HepG2 (cell line): ENCODE measurements around the gene ZNF586. TPM values are rescaled to one million over a fixed set of nuclear protein-coding genes. Genes with fewer than 3 reads are reported as not detected.

Source experiments
- FOXO1 ChIP-seq: sonication (generic); formaldehyde crosslinking; IDR thresholded peaks from 2 replicates; pipeline ENCODE4 v1.4.0; 2020; ENCODE audit warnings: missing genetic modification reagents
- MAFF ChIP-seq: IDR thresholded peaks from 2 replicates; pipeline ENCODE4 v1.6.1; 2011; ENCODE audit warnings: low read depth, low read length, improper control_type of control experiment
- MAFK ChIP-seq, 2 experiments: IDR thresholded peaks in 1 of 2; conservative IDR thresholded peaks in 1 of 2; 2 replicates each; pipeline ENCODE4 v1.6.1; 2011; ENCODE audit warnings: improper control_type of control experiment in 2 of 2, low read length in 2 of 2
- PTBP1 ChIP-seq: fragments of 200-400 bp; formaldehyde crosslinking; IDR thresholded peaks from 2 replicates; pipeline ENCODE4 v1.6.1; 2018; ENCODE audit warnings: low read length, low read depth; ENCODE audit not compliant: poor library complexity, severe bottlenecking
- SUZ12 ChIP-seq: fragments of 150-350 bp; IDR thresholded peaks from 2 replicates; pipeline ENCODE4 v1.6.1; 2014; ENCODE audit warnings: low read depth, low read length
- ZBTB3 ChIP-seq: sonication (generic); formaldehyde crosslinking; IDR thresholded peaks from 2 replicates; pipeline ENCODE4 v1.4.0; 2020; ENCODE audit warnings: low read depth, mild to moderate bottlenecking, moderate library complexity, missing genetic modification reagents, borderline replicate concordance
- ZBTB38 ChIP-seq: sonication (generic); formaldehyde crosslinking; IDR thresholded peaks from 2 replicates; pipeline ENCODE4 v1.5.1; 2020; ENCODE audit warnings: mild to moderate bottlenecking, missing genetic modification reagents
- ZC3H13 ChIP-seq: sonication (generic); formaldehyde crosslinking; IDR thresholded peaks from 2 replicates; pipeline ENCODE4 v1.8.1; 2023; ENCODE audit warnings: mild to moderate bottlenecking, missing genetic modification reagents, moderate library complexity
- ZEB1 ChIP-seq: IDR thresholded peaks from 2 replicates; pipeline ENCODE4 v1.6.1; 2012; ENCODE audit warnings: mild to moderate bottlenecking, low read depth, inconsistent platforms; ENCODE audit not compliant: insufficient replicate concordance
- ZFP82 ChIP-seq: sonication (generic); formaldehyde crosslinking; IDR thresholded peaks from 2 replicates; pipeline ENCODE4 v1.5.1; 2020; ENCODE audit warnings: mild to moderate bottlenecking, missing genetic modification reagents, borderline replicate concordance
- ZNF124 ChIP-seq: sonication (generic); formaldehyde crosslinking; IDR thresholded peaks from 2 replicates; pipeline ENCODE4 v1.4.0; 2020; ENCODE audit warnings: missing genetic modification reagents
- ZNF24 ChIP-seq: fragments of 450-650 bp; IDR thresholded peaks from 2 replicates; pipeline ENCODE4 v1.6.1; 2017; ENCODE audit warnings: antibody characterized with exemption, mild to moderate bottlenecking
- ZNF883 ChIP-seq: sonication (generic); formaldehyde crosslinking; IDR thresholded peaks from 2 replicates; pipeline ENCODE4 v1.5.1; 2020; ENCODE audit warnings: mild to moderate bottlenecking, missing genetic modification reagents; ENCODE audit errors: not compliant biosample characterization
- polyA plus RNA-seq, 8 experiments: library from polyadenylated mRNA; depleted of rRNA in 3 of 8; stranded (reverse) in 7 of 8; unstranded in 1 of 8; fragments of >200 nt; fragmentation: Illumina TruSeq in 4 of 8; extraction: Trizol in 4 of 8; gene quantifications; 2 replicates each; pipeline versions ENCODE4 v1.2.1 to v1.2.3, GENCODE V29; 2011 to 2016; ENCODE audit warnings: low read depth in 4 of 8, missing spikeins in 1 of 8, mixed read lengths in 1 of 8; ENCODE audit not compliant: insufficient read depth in 1 of 8
- total RNA-seq, 5 experiments: library from RNA; depleted of rRNA; stranded (reverse); fragments of >200 nt; fragmentation: Illumina TruSeq; extraction: Trizol; gene quantifications; 2 replicates each; pipeline ENCODE4 v1.2.3, GENCODE V29; 2016; ENCODE audit warnings: low read depth in 1 of 5
- TF ChIP-seq, protein P1 (sequence below): sonication (generic); formaldehyde crosslinking; IDR thresholded peaks from 2 replicates; pipeline ENCODE4 v1.5.0; 2020; ENCODE audit warnings: missing genetic modification reagents
- TF ChIP-seq, protein P2 (sequence below): sonication (generic); formaldehyde crosslinking; IDR thresholded peaks from 2 replicates; pipeline ENCODE4 v1.8.1; 2023; ENCODE audit warnings: mild to moderate bottlenecking, missing genetic modification reagents
- TF ChIP-seq, protein P3 (sequence below): IDR thresholded peaks from 2 replicates; pipeline ENCODE4 v1.6.1; 2016; ENCODE audit warnings: mild to moderate bottlenecking
- TF ChIP-seq, protein P4 (sequence below): sonication (generic); formaldehyde crosslinking; IDR thresholded peaks from 2 replicates; pipeline ENCODE4 v1.4.0; 2020; ENCODE audit warnings: missing genetic modification reagents, mild to moderate bottlenecking, borderline replicate concordance
- TF ChIP-seq, protein P5 (sequence below): sonication (generic); formaldehyde crosslinking; IDR thresholded peaks from 2 replicates; pipeline ENCODE4 v1.5.0; 2020; ENCODE audit warnings: mild to moderate bottlenecking, missing genetic modification reagents

The ZNF586 gene
- total and polyA plus RNA-seq, 2 of the 13 experiments (the other 11 are each of a cell fraction or from before 2014, with no cell fraction given) = 0.50 to 3.4 TPM

DNA sequence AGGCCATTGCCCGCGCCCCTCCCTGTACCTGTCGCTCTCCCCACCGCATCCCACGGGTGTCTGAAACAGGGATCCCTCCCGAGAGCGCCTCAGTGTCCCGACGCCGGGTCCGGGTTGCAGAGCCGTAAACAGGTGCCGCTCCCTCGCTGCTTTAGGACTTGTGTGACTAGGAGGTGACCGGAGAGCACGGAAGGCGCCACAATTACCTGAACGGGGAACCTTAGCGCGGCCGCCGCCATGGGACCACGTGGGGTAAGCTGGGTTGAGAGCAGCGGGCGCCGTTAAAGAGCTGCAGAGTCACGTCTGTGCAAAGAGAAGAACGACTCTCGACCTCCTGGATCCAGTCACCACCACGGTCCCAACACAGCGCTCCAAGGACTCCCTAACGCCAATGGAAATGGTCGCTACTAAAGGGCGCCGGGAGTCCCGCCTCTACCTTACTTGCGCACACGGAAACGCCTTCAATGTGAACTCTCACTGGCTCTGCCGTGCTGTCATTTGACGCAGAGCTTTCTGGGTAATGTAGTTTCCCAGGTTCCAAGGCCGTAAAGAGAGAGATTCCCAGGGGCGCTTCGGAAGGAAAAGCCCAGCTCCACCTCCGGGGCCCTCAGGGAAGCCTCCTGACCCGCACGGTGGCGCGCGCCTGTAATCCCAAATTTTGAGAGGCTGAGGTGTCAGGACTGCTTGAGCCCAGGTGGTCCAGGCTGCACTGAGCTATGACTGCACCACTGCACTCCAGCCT lies 45.2 kb downstream of the ZNF586 start, which contains the start of gene ZNF552 (continued):
- TF ChIP-seq ZNF124 (no peak; the same call in 1 of the 2 replicates), ZEB1 (peak; percentile 59), MAFF (no peak), ZNF883 (no peak), ZBTB38 (CRISPR knock-in tag) (no peak), MAFK (conservative IDR thresholded peaks at IDR 0.05 in 1 of 2, IDR thresholded peaks at IDR 0.05 in 1 of 2; ENCODE audit: low read length in 2 of 2) (no peak), ZC3H13 (CRISPR knock-in tag) (no peak), ZNF24 (no peak), PTBP1 (no peak), ZBTB3 (no peak), FOXO1 (CRISPR knock-in tag) (no peak), ZFP82 (CRISPR knock-in tag) (no peak), SUZ12 (peak; percentile 81)
- TF ChIP-seq, protein P1, sequence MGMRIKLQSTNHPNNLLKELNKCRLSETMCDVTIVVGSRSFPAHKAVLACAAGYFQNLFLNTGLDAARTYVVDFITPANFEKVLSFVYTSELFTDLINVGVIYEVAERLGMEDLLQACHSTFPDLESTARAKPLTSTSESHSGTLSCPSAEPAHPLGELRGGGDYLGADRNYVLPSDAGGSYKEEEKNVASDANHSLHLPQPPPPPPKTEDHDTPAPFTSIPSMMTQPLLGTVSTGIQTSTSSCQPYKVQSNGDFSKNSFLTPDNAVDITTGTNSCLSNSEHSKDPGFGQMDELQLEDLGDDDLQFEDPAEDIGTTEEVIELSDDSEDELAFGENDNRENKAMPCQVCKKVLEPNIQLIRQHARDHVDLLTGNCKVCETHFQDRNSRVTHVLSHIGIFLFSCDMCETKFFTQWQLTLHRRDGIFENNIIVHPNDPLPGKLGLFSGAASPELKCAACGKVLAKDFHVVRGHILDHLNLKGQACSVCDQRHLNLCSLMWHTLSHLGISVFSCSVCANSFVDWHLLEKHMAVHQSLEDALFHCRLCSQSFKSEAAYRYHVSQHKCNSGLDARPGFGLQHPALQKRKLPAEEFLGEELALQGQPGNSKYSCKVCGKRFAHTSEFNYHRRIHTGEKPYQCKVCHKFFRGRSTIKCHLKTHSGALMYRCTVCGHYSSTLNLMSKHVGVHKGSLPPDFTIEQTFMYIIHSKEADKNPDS (CRISPR knock-in tag) = 0 out of 2 replicates have a peak, but pooled peaks have one; percentile 71
- TF ChIP-seq, protein P2, sequence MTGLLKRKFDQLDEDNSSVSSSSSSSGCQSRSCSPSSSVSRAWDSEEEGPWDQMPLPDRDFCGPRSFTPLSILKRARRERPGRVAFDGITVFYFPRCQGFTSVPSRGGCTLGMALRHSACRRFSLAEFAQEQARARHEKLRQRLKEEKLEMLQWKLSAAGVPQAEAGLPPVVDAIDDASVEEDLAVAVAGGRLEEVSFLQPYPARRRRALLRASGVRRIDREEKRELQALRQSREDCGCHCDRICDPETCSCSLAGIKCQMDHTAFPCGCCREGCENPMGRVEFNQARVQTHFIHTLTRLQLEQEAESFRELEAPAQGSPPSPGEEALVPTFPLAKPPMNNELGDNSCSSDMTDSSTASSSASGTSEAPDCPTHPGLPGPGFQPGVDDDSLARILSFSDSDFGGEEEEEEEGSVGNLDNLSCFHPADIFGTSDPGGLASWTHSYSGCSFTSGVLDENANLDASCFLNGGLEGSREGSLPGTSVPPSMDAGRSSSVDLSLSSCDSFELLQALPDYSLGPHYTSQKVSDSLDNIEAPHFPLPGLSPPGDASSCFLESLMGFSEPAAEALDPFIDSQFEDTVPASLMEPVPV = peak; percentile 61; the same call in 1 of the 2 replicates
- TF ChIP-seq, protein P3, sequence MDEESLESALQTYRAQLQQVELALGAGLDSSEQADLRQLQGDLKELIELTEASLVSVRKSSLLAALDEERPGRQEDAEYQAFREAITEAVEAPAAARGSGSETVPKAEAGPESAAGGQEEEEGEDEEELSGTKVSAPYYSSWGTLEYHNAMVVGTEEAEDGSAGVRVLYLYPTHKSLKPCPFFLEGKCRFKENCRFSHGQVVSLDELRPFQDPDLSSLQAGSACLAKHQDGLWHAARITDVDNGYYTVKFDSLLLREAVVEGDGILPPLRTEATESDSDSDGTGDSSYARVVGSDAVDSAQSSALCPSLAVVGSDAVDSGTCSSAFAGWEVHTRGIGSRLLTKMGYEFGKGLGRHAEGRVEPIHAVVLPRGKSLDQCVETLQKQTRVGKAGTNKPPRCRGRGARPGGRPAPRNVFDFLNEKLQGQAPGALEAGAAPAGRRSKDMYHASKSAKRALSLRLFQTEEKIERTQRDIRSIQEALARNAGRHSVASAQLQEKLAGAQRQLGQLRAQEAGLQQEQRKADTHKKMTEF (CRISPR knock-in tag) = peak; percentile 67; the same call in 1 of the 2 replicates
- TF ChIP-seq, protein P4, sequence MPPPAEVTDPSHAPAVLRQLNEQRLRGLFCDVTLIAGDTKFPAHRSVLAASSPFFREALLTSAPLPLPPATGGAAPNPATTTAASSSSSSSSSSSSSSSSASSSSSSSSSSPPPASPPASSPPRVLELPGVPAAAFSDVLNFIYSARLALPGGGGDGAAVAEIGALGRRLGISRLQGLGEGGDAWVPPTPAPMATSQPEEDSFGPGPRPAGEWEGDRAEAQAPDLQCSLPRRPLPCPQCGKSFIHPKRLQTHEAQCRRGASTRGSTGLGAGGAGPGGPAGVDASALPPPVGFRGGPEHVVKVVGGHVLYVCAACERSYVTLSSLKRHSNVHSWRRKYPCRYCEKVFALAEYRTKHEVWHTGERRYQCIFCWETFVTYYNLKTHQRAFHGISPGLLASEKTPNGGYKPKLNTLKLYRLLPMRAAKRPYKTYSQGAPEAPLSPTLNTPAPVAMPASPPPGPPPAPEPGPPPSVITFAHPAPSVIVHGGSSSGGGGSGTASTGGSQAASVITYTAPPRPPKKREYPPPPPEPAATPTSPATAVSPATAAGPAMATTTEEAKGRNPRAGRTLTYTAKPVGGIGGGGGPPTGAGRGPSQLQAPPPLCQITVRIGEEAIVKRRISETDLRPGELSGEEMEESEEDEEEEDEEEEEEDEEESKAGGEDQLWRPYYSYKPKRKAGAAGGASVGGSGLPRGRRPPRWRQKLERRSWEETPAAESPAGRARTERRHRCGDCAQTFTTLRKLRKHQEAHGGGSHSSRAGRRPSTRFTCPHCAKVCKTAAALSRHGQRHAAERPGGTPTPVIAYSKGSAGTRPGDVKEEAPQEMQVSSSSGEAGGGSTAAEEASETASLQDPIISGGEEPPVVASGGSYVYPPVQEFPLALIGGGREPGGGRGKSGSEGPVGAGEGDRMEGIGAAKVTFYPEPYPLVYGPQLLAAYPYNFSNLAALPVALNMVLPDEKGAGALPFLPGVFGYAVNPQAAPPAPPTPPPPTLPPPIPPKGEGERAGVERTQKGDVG (CRISPR knock-in tag) = no peak
- TF ChIP-seq, protein P5, sequence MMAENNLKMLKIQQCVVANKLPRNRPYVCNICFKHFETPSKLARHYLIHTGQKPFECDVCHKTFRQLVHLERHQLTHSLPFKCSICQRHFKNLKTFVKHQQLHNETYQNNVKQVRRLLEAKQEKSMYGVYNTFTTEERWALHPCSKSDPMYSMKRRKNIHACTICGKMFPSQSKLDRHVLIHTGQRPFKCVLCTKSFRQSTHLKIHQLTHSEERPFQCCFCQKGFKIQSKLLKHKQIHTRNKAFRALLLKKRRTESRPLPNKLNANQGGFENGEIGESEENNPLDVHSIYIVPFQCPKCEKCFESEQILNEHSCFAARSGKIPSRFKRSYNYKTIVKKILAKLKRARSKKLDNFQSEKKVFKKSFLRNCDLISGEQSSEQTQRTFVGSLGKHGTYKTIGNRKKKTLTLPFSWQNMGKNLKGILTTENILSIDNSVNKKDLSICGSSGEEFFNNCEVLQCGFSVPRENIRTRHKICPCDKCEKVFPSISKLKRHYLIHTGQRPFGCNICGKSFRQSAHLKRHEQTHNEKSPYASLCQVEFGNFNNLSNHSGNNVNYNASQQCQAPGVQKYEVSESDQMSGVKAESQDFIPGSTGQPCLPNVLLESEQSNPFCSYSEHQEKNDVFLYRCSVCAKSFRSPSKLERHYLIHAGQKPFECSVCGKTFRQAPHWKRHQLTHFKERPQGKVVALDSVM (CRISPR knock-in tag) = no peak
